Fibroblast of upper back skin (primary cell): ENCODE measurements around the gene GLP2R.
"Not testable (repeated sequence)": the region's sequence is repeated elsewhere in the genome, so short reads cannot be mapped to it uniquely, and the experiment has no call there.

Experiments used
- DNase-seq: peaks from one replicate; pipeline ENCODE4 v3.0.0-alpha.2; 2013

Gene GLP2R, protein sequence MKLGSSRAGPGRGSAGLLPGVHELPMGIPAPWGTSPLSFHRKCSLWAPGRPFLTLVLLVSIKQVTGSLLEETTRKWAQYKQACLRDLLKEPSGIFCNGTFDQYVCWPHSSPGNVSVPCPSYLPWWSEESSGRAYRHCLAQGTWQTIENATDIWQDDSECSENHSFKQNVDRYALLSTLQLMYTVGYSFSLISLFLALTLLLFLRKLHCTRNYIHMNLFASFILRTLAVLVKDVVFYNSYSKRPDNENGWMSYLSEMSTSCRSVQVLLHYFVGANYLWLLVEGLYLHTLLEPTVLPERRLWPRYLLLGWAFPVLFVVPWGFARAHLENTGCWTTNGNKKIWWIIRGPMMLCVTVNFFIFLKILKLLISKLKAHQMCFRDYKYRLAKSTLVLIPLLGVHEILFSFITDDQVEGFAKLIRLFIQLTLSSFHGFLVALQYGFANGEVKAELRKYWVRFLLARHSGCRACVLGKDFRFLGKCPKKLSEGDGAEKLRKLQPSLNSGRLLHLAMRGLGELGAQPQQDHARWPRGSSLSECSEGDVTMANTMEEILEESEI

DNA sequence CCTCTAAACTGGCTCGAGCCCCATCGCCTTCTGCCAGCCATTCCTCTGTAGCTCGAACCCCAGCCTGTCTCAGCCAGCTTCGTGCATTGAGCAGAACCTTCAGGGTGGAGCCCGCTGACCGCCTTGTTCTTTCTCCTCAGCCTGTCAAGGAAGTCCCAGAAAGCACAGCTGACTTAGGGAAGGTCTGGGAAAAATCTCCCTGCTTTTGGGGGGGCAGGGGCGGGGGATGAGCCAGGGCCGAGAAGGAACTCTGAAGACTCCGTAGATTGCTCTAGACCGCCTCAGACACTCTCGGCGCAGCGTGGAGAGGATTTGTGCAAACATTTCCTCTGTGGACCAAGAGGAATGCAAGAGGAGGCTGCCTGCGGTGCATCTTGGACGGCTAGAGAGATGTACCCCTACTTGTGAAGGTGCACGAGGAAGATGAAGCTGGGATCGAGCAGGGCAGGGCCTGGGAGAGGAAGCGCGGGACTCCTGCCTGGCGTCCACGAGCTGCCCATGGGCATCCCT, at the start of gene GLP2R:
Gene GLP2R (plus strand): TSS at position 284 of the 510 bp plus-strand sequence. CDS start 140 bp downstream, at position 424.
- no peak for DNase-seq

DNA sequence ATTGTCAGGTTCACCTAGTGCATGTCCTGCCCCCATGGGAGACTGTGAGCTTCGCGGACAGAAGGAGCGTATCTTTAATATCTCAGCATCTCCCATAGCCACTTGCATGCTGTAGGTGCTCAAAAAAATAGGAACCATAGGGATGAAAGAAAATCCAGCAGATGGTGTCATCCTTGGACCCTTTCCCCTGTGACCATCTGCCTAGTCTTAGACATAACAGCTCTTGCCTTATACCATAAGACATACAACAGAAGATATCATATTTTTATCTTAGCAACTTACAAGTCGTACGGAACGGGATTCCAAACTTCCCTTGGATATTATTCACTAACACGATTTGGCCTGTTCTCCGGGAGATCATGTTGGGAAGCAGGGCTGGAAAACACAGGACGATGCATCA, 48.8 kb upstream of the GLP2R start:
- no peak for DNase-seq

DNA sequence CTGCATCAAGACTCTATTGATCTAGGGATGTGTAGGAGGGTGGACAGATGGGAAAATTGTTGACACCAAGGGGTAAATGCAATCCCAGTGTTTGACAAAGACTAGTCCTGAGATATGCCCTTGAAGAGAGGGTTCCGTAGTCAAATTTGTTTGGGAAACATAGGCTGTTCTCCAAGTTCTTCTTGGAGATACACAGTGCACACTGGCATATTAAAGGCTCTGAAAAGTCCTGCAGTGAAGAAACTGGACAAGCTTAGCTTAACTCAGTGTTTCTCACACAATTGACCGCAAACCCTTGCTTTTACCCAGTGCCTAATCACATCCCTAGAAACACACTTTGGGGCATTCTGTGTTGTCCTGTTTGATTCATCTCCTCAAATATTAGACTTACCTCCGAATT, 45.2 kb upstream of the GLP2R start:
- no peak for DNase-seq

DNA sequence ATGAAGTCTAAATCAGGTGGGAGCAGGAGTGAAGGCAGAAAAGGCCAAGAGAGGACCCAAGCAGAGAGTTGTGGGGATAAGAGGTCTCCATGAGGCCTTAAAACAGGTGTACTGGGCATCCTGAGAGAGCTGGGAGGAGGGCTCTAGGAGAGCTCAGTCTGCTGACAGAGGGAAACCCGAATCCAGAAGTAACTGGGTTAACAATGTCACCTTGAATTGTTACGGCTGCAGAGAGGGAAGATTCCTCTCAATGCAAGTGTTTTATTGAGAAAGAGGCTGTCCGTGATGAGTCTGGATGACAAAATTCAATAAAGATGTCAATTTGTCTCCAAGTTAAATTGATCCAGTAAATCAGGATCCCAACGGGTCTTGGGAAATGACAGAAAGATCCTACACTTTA, 42.7 kb upstream of the GLP2R start:
- no peak for DNase-seq

DNA sequence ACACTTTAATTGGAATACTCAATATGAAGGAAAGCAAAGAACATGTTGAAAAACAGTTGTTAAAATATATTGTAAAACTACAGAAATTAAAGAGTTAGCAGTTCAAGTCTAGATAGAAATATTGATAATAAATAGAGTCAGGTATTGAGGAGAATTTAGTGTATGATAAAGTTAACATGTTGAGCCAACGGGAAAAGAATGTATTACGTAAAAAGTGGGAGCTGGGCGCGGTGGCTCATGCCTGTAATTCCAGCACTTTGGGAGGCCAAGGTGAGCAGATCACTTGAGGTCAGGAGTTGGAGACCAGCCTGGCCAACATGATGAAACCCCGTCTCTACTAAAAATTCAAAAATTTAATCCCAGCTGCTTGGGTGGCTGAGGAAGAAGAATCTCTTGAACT, 42.3 kb upstream of the GLP2R start:
- DNase-seq: not testable (repeated sequence)

DNA sequence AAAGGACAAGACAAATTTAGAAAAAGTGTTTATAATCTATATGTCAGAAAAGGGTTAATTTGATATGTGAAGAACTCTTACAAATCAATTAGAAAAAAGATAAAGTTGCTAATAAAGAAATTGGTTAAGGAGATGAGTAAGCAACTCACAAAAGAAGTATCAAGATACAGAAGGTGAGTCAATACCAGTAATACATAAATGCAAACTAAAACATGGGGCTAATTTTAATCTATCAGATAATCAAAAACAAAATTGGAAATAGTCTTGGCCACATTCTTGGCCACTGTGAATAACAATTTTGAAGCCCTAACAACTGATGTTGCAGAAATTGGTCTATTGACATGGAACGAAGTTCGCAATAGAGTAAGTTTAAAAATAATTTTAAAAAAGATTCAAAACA, 41.2 kb upstream of the GLP2R start:
- DNase-seq: no peak

DNA sequence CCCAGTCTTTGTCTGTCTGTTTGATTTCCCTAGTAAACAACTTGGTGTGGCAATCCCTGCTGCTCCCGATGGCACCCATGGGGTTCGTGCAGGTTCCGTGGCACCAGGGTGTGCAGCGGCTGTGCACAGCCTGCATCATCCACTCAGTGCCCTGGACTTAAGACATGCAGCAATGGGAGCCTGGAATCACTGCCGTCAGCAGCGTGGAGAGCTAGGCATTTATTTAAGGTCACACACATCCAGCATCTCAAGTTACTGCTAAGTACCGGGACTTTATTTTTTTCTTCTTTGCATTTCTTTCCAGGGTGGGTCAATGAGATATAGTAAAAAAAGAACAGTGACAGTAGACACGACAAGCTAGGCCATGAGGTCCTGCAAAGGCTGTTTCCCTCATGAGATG, 37.1 kb upstream of the GLP2R start:
- no peak for DNase-seq

DNA sequence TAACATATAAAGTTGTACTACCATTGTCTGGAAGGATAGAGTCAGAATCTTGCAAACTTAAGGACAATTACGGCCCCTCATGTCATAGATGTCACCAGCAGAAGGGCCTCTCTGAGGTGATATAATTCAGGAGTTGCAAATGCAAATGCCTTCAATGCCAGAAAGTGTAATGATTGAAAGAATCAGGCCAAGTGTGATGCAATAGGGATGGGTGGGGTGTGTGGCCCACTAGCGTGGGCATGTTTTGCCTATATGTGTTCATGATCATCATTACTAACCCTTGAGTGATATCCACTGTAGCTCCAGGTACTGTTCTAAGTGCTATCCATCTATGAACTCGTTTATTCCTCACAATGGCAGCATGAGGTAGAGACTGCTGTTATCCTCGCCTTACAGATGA, 35.4 kb upstream of the GLP2R start:
- DNase-seq: no peak

DNA sequence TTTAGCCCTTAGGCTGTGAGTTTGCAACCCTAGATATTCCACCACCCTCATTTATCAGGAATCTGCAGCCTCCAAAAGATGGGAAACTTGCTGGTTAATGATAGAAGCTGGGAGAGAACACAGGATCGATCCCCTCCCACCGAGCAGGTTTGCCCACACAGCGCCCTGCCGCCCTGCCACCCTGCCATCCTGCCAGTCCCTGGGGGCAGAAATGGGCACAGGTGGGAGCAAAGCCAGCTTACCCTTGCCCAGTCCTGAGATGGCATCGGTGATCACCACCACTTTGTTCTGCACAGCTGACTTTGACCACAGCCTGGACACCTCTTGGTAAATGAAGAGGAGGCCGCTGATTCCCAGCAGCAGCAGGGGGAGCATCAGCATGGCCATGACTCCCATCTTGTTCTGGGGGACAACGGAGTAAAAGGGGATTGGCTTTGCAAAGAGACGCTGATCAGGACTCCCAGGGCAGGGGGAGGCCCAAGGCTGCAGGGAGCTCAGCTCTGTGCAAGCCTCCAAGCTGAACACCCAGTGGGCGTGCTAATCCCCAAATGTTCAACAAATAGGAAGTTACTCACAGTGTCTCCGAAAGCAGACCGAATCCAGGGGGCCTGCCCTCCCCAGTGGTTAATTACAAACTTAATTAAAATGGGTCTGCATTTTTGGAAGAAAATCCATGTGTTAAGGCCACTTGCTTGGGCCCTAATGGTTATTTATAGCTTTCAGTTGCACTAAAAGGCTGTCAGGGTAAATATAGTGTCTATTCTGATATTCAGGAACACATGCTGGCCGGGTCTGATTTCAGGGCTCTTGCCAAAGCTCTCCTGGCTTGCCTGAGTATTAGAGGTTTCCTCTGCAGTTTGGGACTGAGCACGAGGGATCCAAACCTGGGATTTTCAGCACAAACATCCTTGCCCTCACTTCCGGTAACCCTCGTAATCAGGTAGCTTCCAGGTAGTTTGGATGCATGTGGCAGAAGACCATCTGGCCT, 34.5 kb upstream of the GLP2R start, which contains the start of gene DHRS7C:
Gene DHRS7C (minus strand): TSS at position 704 of the 988 bp plus-strand sequence. CDS start 308 bp downstream, at position 396.
- DNase-seq: no peak

DNA sequence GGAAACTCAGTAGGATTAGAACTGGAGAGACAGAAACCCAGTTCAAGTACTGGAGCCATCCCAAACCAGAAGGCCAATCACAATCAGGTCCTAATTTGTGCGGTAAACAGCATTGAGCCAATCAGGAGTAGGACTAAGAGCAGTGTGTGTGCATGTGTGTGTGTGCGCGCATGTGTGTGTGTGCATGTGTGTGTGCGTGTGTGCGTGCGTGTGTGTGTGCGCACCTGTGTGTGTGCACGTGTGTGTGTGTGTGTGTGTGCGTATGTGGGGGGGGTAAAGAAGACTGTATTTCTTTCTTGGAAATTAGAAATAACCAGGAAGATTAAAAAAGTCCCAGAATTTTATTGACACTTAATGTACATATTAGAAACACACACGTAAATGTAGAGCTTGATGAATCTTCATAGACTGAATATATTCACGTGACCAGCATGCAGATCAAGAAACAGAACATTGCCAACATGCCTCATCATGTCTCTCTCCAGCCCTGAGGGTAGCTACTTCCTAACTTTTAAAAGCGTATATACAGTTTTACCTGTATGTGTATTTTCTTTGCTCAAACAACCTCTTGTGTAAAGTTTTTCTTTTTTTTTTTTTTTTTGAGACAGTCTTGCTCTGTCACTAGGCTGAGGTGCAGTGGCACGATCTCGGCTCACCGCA, 33.4 kb upstream of the GLP2R start:
- no peak for DNase-seq

DNA sequence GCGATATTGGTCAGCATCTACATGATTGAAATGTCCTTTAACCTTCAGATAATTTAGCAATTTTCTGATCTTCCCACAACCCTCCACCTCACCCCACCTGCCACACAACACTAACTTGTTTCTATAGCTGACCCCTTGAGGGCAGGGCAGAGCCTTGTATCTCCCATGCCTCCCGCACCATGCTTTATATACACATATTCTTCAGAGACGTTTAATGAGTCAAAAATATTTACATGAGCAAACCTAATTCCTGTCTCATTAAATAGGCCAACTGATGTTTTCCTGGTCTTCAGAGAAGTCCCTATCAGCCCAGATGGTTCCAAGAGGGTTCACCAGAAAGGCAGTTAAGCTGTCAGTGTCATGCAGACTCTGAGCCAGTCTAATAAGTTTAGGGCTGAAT, 27.7 kb upstream of the GLP2R start:
- no peak for DNase-seq

DNA sequence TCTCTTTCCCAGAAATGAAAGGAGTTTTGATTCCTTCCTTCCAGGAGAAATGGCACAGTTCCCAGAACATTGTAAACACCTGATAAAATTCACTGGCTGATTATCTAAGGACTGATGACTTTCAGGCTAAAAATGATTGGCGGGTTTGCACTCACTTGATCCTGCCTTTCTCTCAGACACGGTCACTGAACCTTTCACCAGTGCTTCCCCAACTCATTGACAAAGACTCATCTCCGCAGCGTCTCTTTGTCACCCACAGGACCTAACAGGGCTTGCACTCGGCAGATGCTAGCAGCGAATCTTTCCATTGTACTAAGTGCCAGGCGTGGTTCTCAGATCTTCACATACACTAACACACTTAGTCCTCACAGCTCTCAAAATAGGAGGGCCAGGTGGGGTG, 27.0 kb upstream of the GLP2R start:
- DNase-seq: no peak

DNA sequence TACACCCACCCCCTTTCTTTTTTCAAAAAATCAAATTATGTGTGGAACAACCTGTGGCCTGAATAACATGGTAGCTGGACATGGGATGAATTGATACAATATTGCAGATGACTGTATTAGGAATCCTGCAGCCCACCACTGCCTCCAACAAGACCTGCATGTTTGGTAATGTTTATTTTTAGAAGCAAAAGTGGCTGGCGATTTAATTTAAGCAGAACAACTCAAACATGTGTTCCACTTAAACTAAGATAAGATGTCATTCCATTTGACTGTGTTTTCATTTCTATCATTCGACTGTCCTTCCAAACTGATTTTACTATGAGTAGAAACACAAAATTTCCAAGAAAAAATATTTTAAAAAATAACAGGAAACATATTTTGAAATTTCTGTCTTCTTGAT, 24.2 kb upstream of the GLP2R start:
- no peak for DNase-seq

DNA sequence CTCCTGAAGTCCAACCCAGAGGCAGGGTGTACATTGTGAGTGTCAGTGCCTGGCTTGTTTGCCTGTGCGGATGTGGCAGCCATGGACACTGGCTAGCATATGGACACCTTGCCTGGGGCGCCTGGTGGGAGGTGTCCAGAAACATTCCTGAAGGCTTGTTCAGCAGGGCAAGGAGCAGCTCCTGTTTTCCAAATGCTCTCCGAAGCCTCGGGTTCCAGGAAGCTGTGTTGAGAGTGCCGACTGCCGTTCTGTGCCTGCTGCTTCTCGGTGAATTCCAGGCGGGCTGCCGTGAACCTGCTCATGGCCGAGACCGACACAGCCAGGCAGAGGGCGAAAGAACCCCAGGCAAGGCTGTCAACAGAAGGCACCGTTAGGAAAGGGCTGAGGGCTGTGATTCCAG, 23.4 kb upstream of the GLP2R start:
- DNase-seq: peak; percentile 23

DNA sequence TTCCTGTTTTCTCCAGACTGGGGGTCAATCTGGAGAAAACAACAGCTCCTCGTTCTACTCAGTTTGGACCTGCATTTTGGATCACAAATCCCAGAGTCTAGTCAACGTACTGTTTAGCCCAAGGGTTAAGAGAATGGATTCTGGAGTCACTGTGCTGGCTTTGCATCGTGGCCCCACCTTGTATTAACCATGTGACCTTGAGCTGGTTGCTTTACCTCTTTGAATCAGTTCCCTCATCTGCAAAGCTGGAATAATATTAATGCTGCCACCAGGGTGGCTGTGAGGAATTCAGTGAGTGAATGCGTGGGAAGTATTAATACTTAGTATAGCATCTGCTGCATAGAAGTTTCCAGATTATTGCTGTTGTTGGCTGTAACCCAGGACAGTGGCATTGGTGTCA, 23.0 kb upstream of the GLP2R start:
- DNase-seq: no peak

DNA sequence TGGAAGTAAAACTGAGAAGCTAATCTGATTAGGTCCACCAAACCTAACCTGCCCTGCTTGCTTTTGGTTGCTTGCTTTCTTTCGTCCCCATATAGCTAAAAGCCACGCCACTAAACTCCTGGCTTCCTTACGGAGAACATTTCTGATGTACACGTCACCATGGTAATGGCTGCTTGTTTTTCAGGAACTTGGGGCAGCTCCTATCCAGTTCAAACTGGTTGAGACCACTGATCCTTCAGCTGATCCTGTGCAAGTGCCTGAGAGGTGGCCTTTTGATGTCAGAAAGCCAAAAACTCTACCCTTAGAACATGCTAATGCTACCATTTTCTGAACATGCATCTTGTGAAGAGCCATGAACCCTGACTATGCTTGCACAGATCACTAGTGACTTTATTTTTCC, 20.0 kb upstream of the GLP2R start:
- no peak for DNase-seq

DNA sequence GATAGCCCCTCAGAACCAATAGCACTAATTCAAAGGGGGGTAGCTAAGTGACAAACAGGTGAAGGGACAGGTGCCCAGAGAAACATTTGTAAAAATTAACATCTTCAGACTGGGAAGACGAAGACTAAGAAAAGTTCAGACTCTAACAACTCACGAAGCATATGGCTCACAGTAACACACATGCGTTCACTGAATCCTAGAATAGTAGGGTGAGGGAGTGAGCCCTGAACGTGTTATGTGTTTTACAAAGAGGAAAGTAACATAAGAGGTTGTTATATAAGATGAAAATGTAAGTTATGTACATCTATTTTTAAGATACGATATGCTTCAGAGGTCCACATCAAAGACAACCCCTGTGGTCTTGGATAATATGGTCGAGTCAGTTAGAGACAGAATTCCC, 19.0 kb upstream of the GLP2R start:
- DNase-seq: no peak

DNA sequence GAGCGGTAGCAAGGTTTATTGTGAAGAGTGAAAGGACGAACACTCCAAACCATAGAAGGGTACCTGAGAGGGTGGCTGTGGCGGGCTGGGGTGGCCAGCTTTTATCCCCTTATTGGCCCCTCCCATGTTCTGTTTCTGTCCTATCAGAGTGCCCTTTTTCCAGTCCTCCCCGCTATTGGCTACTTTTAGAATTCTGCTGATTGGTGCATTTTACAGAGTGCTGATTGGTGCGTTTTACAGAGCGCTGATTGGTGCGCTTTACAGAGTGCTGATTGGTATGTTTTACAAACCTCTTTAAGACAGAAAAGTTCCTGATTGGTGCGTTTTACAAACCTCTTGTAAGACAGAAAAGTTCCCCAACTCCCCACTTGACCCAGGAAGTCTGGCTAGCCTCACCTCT, 16.3 kb upstream of the GLP2R start:
- no peak for DNase-seq

DNA sequence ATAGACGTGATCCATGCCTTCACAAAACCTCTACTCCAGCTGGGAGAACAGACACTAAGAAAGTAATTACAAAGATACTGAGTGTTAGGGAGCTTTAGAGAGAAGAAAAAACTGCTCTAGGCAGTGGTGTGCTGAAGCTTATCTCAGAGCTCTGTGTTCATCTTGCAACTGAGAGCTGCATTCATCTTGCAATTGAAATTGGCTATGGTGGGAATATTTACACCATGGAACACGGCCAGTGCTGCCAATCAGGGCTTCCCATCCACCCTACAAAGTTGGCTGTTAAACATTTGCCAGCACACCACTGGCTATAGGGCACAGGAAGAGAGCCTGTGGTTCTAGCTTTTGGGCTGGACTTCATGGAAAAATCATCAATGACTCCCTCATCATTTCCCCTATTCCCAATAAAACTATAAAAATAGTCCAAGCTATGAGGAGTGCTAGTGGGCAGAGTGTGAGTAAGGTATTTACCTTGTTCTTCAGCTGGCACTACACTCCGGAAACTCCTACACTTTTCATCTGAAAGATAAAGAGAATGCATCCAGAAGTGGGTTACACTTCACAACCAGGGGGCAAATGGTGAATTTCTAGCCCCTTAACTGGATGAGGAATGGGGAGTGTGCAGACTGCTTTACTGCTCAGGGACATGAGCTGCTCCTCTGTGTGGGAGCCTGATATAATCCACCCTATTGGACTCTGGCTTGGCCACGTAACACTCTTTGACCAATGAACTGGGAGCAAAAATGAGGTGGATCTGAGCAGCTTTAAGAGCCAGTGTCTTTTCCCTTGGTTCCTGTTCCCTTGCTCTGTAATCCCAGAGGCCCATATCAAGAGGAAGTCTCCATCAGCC, 15.4 kb upstream of the GLP2R start:
- DNase-seq: no peak

DNA sequence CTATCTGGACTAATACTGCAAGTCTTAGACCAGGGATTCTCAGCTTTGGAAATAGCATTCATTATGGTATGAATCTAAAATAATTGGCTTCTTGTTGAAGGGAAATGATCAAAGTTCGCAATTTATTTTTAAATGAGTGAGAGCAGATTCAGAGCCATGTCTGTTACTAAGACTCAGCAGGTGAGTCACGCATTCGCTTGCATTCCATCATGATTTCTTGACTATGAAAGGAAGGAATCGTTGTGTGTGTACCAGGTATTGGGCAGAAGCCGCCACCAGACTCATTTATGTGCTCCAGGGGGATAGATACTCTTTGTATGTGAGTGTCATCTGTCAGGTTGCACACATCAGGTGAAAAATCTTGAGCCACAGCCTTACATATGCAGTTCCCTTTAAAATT, 14.6 kb upstream of the GLP2R start:
- no peak for DNase-seq

DNA sequence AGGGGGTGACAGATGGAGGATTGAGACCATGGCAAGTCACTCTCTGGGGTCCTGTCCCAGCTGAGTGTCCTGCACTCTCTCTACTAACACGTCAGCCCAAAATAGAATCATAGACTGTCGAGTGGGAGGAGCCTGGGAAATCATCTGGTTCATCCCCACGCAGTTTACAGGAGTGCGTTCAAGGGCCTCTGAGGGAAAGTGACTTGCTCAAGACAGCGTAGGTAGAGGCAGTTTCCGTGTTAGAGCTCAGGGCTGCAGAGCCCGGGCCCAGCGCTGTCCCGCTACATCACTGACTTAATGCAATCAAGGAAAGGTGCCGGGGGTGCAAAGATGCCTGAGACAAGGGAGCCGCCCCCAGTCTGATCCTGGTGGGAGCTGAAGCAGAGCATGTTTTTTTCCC, 14.2 kb upstream of the GLP2R start:
- no peak for DNase-seq

DNA sequence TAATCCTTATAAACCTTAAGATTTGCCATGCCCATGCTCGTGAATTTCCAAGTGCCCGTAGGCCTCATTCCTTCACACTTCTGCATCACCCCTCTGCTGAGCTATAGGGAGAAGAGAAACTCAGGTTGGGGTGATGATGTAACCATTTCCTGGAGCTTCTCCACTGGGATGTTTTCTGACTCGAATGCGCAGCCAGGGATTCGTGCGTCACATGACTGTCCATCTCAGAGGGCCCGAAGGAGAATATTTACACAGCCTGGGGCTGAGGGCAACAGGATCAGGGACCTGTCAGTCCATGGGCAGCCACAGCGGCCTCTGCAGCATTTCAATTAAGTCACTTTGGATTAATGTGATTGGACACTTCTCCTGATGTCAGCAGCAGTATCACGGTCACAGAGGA, 12.6 kb upstream of the GLP2R start:
- DNase-seq: no peak
